Stomach (tissue), 4 donors: ENCODE measurements around the gene CAMK2A.

ENCODE experiments used
- CTCF ChIP-seq, 7 experiments: fragments of 450-650 bp in 4 of 7; fragments of 200-600 bp in 3 of 7; sonication (generic) in 3 of 7; IDR thresholded peaks; one replicate each; pipeline ENCODE4 v1.5.1; 2016 to 2019; ENCODE audit warnings: antibody characterized with exemption in 7 of 7, control low read depth in 2 of 7, mild to moderate bottlenecking in 1 of 7
- POLR2AphosphoS5 ChIP-seq, 3 donors: sonication (generic); formaldehyde crosslinking; IDR thresholded peaks; one replicate each; pipeline ENCODE4 v1.6.1; 2016; ENCODE audit warnings: antibody characterized with exemption in 3 of 3

GRCh38 chr5:150217038-150217437 is 72.5 kb downstream of the CAMK2A start:
- TF ChIP-seq POLR2AphosphoS5 (IDR thresholded peaks at IDR 0.05): no peak
- TF ChIP-seq CTCF (IDR thresholded peaks at IDR 0.05): no peak
